GM23338 (cell line): Measurements from ENCODE around the gene PRPF19. TPM values are rescaled to one million over a fixed set of nuclear protein-coding genes. Genes with fewer than 3 reads are reported as not detected.
A peak's percentile ranks its signal among the peaks of the same experiment; 100 is the strongest.

ENCODE experiments used
- ATAC-seq: fragments of 200-7000 bp; cut with Tn5 transposase; 3 replicates; pipeline ENCODE4 v1.9.1; 2020
- DNase-seq: peaks from one replicate; pipeline ENCODE4 v3.0.0-alpha.2; 2015; ENCODE audit warnings: low spot score
- H2AFZ ChIP-seq: fragments of 200-600 bp; sonication (generic); 2 replicates; pipeline ENCODE4 v1.8.0; 2016; ENCODE audit warnings: antibody characterized with exemption, mild to moderate bottlenecking, moderate library complexity
- H3F3A ChIP-seq: fragments of 200-600 bp; sonication (generic); replicated peaks from 2 replicates; pipeline ENCODE4 v1.8.0; 2017; ENCODE audit warnings: antibody characterized with exemption, mixed run types, low read depth
- H3K27ac ChIP-seq: fragments of 200-600 bp; sonication (generic); 2 replicates; pipeline ENCODE4 v1.6.1; 2016; ENCODE audit warnings: low read depth
- H3K27me3 ChIP-seq: fragments of 200-600 bp; sonication (generic); 2 replicates; pipeline ENCODE4 v1.8.0; 2016; ENCODE audit warnings: mild to moderate bottlenecking, mixed run types, moderate library complexity; ENCODE audit not compliant: insufficient read depth
- H3K36me3 ChIP-seq: fragments of 200-600 bp; sonication (generic); 2 replicates; pipeline ENCODE4 v1.8.0; 2016; ENCODE audit warnings: mild to moderate bottlenecking; ENCODE audit not compliant: insufficient read depth
- H3K4me1 ChIP-seq: fragments of 200-600 bp; sonication (generic); 2 replicates; pipeline ENCODE4 v1.8.0; 2016; ENCODE audit warnings: mild to moderate bottlenecking, moderate library complexity; ENCODE audit not compliant: insufficient read depth
- H3K4me2 ChIP-seq: fragments of 200-600 bp; sonication (generic); 2 replicates; pipeline ENCODE4 v1.7.1; 2017; ENCODE audit warnings: mixed run types
- H3K4me3 ChIP-seq: fragments of 200-600 bp; sonication (generic); 2 replicates; pipeline ENCODE4 v1.6.1; 2016; ENCODE audit warnings: mixed run types
- H3K79me2 ChIP-seq: fragments of 200-600 bp; sonication (generic); replicated peaks from 2 replicates; pipeline ENCODE4 v1.8.0; 2017; ENCODE audit warnings: mild to moderate bottlenecking; ENCODE audit not compliant: insufficient read depth
- H3K9me2 ChIP-seq: fragments of 200-600 bp; sonication (generic); 2 replicates; pipeline ENCODE4 v1.8.0; 2017; ENCODE audit not compliant: insufficient read depth
- H4K20me1 ChIP-seq: fragments of 200-600 bp; sonication (generic); replicated peaks from 2 replicates; pipeline ENCODE4 v1.8.0; 2017; ENCODE audit warnings: mild to moderate bottlenecking; ENCODE audit not compliant: insufficient read depth
- H3K27ac Mint-ChIP-seq: 2 replicates; pipeline ENCODE4 v1.8.0; 2020; ENCODE audit warnings: inconsistent platforms, mild to moderate bottlenecking, moderate library complexity, mixed read lengths
- H3K27me3 Mint-ChIP-seq: 3 replicates; pipeline ENCODE4 v1.8.0; 2022; ENCODE audit warnings: low read depth, mild to moderate bottlenecking, moderate library complexity, mixed read lengths, inconsistent platforms; ENCODE audit not compliant: insufficient read depth, poor library complexity
- H3K36me3 Mint-ChIP-seq: 3 replicates; pipeline ENCODE4 v1.8.0; 2021; ENCODE audit warnings: low read depth, mild to moderate bottlenecking, inconsistent platforms, moderate library complexity, mixed read lengths
- H3K4me1 Mint-ChIP-seq: 3 replicates; pipeline ENCODE4 v1.8.0; 2020; ENCODE audit warnings: mild to moderate bottlenecking, inconsistent platforms, mixed read lengths
- H3K4me3 Mint-ChIP-seq: 3 replicates; pipeline ENCODE4 v1.8.0; 2021; ENCODE audit warnings: moderate library complexity, mild to moderate bottlenecking, inconsistent platforms, mixed read lengths
- H3K9me3 Mint-ChIP-seq: 3 replicates; pipeline ENCODE4 v1.8.0; 2020; ENCODE audit warnings: moderate library complexity, mild to moderate bottlenecking, inconsistent platforms, mixed read lengths
- CREB1 ChIP-seq: fragments of 250-450 bp; sonication (Bioruptor Pico); IDR thresholded peaks from 2 replicates; pipeline ENCODE4 v1.5.0; 2020; ENCODE audit warnings: low read depth, mild to moderate bottlenecking, moderate library complexity
- ETS1 ChIP-seq: IDR thresholded peaks from 2 replicates; pipeline ENCODE4 v1.6.1; 2016; ENCODE audit warnings: antibody characterized with exemption
- EZH2 ChIP-seq: fragments of 200-600 bp; sonication (generic); IDR thresholded peaks from one replicate; pipeline ENCODE4 v1.8.0; 2017; ENCODE audit warnings: antibody characterized with exemption, mild to moderate bottlenecking, low read depth; ENCODE audit not compliant: unreplicated experiment
- NANOG ChIP-seq: IDR thresholded peaks from 2 replicates; pipeline ENCODE4 v1.6.1; 2016; ENCODE audit warnings: antibody characterized with exemption, borderline replicate concordance
- POLR2AphosphoS5 ChIP-seq: IDR thresholded peaks from 2 replicates; pipeline ENCODE4 v1.6.1; 2016; ENCODE audit warnings: antibody characterized with exemption, low read depth
- STAT1 ChIP-seq: IDR thresholded peaks from one replicate; pipeline ENCODE4 v1.6.1; 2016; ENCODE audit warnings: antibody characterized with exemption; ENCODE audit not compliant: unreplicated experiment
- ZNF462 ChIP-seq: fragments of 250-450 bp; sonication (Bioruptor Pico); IDR thresholded peaks from 2 replicates; pipeline ENCODE4 v1.5.0; 2020; ENCODE audit warnings: mild to moderate bottlenecking, moderate library complexity
- long read RNA-seq: library from polyadenylated mRNA; unstranded; transcript quantifications from one replicate; pipeline ENCODE4 v2.0.0, GENCODE V29; 2020; ENCODE audit not compliant: unreplicated experiment
- polyA plus RNA-seq: library from polyadenylated mRNA; unstranded; fragments of >200 nt; fragmentation: Nextera tagmentation; extraction: Ambion mirVana; gene quantifications from 2 replicates; pipeline ENCODE4 v1.2.1, GENCODE V29; 2016
- total RNA-seq: library from RNA; depleted of rRNA; stranded (reverse); fragments of >200 nt; shearing (Covaris generic); gene quantifications from 2 replicates; pipeline ENCODE4 v1.2.3, GENCODE V29; 2014; rRNA removed
- TF ChIP-seq, protein P1 (sequence below), 2 experiments: fragments of 200-600 bp in 1 of 2; sonication (generic) in 1 of 2; conservative IDR thresholded peaks; 2 replicates each; pipeline versions ENCODE4 v1.5.1 to v1.6.1; 2016 to 2017; ENCODE audit warnings: antibody characterized with exemption in 2 of 2, low read depth in 2 of 2, mild to moderate bottlenecking in 2 of 2, moderate library complexity in 1 of 2
- TF ChIP-seq, protein P2 (sequence below): IDR thresholded peaks from one replicate; pipeline ENCODE4 v1.6.1; 2018; ENCODE audit warnings: antibody characterized with exemption; ENCODE audit not compliant: unreplicated experiment

The PRPF19 gene
- 134 and 161 TPM in 2 replicates for total RNA-seq
- polyA plus RNA-seq: 153 and 186 TPM in 2 replicates
- long read RNA-seq, partial matches to known transcripts: 1 of 1 reads
- long read RNA-seq, other reads (novel, unspliced or antisense): 0 of 1 reads

DNA sequence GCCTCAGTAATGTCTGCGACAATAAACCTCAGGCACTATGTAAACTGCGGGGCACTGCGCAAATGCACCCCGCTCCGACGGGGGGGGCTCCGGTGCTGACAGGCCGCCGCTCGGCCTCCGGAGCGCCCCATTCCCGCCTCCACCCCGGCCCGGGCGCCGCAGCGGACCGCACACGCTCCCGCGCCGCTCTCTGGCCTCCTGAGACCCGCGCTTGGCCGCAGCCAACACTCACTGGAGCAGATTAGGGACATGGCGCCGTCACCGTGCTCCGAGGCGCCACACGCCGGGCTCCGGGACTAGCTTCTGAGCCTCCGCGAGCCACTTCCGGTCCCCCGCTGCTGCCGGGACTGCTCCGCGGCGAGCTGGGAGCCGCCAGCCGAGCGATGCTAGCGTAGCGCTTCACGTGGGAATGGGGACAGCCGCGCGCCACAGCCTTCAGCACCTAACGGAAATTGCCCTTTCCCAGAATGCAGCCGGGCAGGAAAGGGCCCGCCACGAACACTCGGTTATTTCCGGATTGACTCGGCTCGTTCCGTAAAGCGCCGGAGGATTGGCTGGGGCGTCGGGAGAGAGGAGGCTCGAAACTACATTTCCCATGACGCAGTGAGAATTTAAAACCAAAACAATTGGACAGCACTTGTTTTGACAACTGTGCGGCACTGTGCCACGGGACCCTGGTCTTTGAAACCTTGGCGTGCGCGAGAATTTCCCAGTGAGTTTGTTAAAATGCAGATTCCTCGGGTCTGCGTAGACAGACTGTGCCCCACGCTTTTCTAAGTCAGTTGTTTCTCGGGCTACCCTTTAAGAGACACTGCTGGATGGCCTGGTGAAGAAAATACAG is at the start of gene PRPF19:
PRPF19 (minus strand) TSS at position 454 of the 841 bp plus-strand sequence; CDS start at position 251, 203 bp downstream.
- peaks cover 5% of the 10 kb centered on the region; the same call in 1 of the 2 replicates for H3F3A ChIP-seq
- H3K9me3 Mint-ChIP-seq: no peaks in the 10 kb centered on the region
- peak within 1 kb of the TSS; percentile 93 for H3K27ac Mint-ChIP-seq
- H3K27me3 Mint-ChIP-seq: no peaks in the 10 kb centered on the region
- no peaks in the 10 kb centered on the region for H3K9me2 ChIP-seq
- H3K4me2 ChIP-seq: peak within 1 kb of the TSS; percentile 98
- H3K4me3 Mint-ChIP-seq: peak within 1 kb of the TSS; percentile 77
- peak within 1 kb of the TSS; percentile 72; the same call in 1 of the 2 replicates for H2AFZ ChIP-seq
- peak within 1 kb of the TSS; percentile 90 for H3K27ac ChIP-seq
- ATAC-seq (peak; percentile 93), DNase-seq (peak; percentile 99)
- H3K27me3 ChIP-seq: no peaks in the 10 kb centered on the region
- TF ChIP-seq, protein P1, sequence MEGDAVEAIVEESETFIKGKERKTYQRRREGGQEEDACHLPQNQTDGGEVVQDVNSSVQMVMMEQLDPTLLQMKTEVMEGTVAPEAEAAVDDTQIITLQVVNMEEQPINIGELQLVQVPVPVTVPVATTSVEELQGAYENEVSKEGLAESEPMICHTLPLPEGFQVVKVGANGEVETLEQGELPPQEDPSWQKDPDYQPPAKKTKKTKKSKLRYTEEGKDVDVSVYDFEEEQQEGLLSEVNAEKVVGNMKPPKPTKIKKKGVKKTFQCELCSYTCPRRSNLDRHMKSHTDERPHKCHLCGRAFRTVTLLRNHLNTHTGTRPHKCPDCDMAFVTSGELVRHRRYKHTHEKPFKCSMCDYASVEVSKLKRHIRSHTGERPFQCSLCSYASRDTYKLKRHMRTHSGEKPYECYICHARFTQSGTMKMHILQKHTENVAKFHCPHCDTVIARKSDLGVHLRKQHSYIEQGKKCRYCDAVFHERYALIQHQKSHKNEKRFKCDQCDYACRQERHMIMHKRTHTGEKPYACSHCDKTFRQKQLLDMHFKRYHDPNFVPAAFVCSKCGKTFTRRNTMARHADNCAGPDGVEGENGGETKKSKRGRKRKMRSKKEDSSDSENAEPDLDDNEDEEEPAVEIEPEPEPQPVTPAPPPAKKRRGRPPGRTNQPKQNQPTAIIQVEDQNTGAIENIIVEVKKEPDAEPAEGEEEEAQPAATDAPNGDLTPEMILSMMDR (conservative IDR thresholded peaks at IDR 0.05; ENCODE audit: low read depth in 2 of 2): no peak
- TF ChIP-seq CREB1: 0 out of 2 replicates have a peak, but pooled peaks have one; percentile 25
- TF ChIP-seq ETS1: peak; percentile 91
- no peak for TF ChIP-seq EZH2
- peak; percentile 89 for TF ChIP-seq POLR2AphosphoS5
- TF ChIP-seq STAT1: no peak
- TF ChIP-seq ZNF462 (CRISPR knock-in tag): no peak
- TF ChIP-seq, protein P2, sequence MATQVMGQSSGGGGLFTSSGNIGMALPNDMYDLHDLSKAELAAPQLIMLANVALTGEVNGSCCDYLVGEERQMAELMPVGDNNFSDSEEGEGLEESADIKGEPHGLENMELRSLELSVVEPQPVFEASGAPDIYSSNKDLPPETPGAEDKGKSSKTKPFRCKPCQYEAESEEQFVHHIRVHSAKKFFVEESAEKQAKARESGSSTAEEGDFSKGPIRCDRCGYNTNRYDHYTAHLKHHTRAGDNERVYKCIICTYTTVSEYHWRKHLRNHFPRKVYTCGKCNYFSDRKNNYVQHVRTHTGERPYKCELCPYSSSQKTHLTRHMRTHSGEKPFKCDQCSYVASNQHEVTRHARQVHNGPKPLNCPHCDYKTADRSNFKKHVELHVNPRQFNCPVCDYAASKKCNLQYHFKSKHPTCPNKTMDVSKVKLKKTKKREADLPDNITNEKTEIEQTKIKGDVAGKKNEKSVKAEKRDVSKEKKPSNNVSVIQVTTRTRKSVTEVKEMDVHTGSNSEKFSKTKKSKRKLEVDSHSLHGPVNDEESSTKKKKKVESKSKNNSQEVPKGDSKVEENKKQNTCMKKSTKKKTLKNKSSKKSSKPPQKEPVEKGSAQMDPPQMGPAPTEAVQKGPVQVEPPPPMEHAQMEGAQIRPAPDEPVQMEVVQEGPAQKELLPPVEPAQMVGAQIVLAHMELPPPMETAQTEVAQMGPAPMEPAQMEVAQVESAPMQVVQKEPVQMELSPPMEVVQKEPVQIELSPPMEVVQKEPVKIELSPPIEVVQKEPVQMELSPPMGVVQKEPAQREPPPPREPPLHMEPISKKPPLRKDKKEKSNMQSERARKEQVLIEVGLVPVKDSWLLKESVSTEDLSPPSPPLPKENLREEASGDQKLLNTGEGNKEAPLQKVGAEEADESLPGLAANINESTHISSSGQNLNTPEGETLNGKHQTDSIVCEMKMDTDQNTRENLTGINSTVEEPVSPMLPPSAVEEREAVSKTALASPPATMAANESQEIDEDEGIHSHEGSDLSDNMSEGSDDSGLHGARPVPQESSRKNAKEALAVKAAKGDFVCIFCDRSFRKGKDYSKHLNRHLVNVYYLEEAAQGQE: no peak
- no peak for TF ChIP-seq NANOG
- peaks cover 38% of the 10 kb centered on the region for H3K79me2 ChIP-seq
- H3K4me1 ChIP-seq: peaks cover 12% of the 10 kb centered on the region
- H3K36me3 ChIP-seq: peaks cover 9% of the 10 kb centered on the region
- H3K36me3 Mint-ChIP-seq: peaks cover 24% of the 10 kb centered on the region
- H3K4me3 ChIP-seq: peak within 1 kb of the TSS; percentile 86
- peaks cover 25% of the 10 kb centered on the region for H4K20me1 ChIP-seq
- peaks cover 16% of the 10 kb centered on the region for H3K4me1 Mint-ChIP-seq
